Renal cortical epithelial cell (primary cell): Measurements from ENCODE around the gene HSP90AA1. TPM values are rescaled to one million over a fixed set of nuclear protein-coding genes. Genes with fewer than 3 reads are reported as not detected.

Source experiments
- DNase-seq: peaks from one replicate; pipeline ENCODE4 v3.0.0-alpha.2; 2011; ENCODE audit warnings: low read depth
- total RNA-seq: library from RNA; depleted of rRNA; stranded (reverse); fragments of >200 nt; gene quantifications from 2 replicates; pipeline ENCODE4 v1.2.3, GENCODE V29; 2014

The HSP90AA1 gene
- total RNA-seq, 1 donor from 2014 or later = 927 TPM

DNA sequence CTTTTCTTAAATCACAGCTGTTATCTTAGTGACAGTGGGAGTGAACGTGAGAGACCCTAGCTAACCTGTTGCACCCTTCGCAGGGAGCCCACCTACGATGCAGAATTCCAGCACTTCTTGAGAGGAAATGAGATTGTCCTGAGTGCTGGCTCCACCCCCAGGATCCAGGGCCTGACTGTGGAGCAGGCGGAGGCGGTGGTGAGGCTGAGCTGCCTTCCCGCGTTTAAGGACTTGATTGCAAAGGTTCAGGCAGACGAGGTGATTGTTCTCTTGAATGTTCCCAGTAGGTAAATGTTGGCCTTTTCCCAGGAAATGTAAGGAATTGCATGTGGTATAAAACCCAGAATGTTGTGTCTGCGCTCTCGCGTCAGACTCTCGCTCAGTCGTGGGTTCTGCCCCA is 46.7 kb downstream of the HSP90AA1 start:
- no peak for DNase-seq

DNA sequence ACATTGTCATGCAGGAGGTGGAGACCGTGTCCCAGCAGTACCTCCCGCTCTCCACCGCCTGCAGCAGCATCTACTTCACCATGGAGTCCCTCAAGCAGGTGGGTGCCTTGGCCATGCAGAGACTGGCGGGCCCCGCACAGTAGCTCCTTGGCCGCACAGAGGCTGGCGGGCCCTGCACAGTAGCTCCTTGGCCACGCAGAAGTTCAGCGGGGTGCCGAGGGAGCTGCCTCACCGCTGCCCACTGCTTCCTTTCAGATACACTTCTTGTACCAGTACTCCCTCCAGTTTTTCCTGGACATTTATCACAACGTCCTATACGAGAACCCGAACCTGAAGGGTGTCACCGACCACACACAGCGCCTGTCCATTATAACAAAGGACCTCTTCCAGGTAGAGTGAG is 47.7 kb downstream of the HSP90AA1 start:
- DNase-seq = no peak

DNA sequence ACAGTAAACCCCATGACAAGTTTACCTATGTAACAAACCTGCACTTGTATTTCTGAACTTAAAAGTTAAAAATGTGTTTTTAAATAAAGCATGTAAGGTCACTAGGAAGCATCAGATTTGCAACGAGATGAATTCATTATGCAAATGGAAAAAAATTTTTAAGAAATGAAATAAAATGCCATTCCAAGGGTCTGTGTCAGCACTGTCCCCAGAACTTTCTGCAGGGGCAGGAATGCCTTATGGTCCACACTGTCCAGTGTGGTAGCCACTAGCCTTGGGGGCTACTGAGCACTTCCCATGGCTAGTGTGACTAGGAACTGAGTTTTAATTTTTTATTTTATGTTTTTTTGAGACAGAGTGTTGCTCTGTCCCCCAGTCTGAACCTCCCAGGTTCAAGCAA is 49.2 kb downstream of the HSP90AA1 start:
- DNase-seq = no peak

DNA sequence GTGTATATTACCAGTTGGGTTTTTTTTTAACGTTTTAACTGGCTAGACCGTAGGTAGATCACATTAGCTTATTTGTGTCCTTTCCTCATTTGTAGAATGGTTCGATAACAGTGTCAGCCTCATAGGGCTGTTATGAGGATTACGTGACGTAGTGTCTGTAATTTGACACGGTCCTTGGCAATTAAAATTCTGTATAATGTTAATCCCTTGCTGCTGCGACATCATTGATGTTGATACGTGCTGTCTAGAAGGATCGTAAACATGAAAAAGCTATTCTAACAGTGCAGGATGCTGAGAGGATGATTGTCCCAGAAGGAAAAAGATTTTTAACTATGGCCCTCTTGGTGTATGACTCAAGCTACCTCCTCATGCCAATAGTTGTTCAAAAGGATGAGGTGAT is 50.9 kb downstream of the HSP90AA1 start:
- DNase-seq = no peak

DNA sequence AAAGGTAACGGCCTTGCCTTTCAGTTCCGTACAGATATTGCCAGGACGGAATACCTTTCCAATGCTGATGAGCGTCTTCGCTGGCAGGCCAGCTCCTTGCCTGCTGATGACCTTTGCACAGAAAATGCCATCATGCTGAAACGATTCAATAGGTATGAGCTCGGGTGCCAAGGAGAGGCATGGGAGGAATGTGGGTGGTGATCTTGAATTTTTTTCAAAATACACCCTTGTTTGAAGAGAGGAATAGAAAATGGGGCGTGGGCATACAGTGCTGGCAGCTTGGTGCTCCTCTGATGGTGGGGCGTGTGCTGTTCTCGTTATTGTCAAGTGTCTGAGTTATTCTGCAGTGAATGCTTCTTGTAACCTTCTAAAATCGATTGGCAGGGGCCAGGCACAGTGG is 52.5 kb downstream of the HSP90AA1 start:
- DNase-seq = no peak

GRCh38 chr14:102033241-102033640 is 53.6 kb downstream of the HSP90AA1 start:
- DNase-seq = no peak

Other genes starting within 250 kb of the HSP90AA1 start
- 304 and 1,526 TPM in 2 replicates for gene DYNC1H1, start 122.5 kb downstream of the HSP90AA1 start, total RNA-seq
- gene WDR20, start 52.9 kb upstream of the HSP90AA1 start, total RNA-seq = 18.4 and 25.3 TPM in 2 replicates
- gene MOK, start 218.1 kb upstream of the HSP90AA1 start, total RNA-seq = 11.6 and 18.2 TPM in 2 replicates
- gene ZNF839, start 232.7 kb upstream of the HSP90AA1 start, total RNA-seq = 11.1 and 12.5 TPM in 2 replicates